Measurements from ENCODE around the gene NLRC4.

DNA sequence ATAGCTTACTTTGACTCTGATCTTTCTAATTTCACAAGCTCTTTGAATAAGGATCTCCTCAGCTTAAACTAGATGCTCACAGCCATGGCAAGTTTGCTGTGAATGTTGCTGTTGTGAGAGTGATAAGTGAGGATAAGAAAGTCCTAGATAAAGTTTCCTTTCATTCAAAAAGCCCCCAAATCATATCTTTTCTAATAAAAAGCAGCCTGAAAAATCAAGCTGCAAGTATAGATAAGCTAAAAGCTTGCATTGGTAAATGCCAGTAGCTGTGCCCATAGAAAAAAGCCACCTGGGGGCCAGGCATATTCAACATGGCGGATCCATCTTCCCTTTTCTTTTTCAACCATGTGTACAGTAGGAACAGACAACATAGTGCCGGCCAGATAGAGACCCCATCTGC, 4.3 kb downstream of the NLRC4 start:
- TF ChIP-seq CTCF (IDR thresholded peaks at IDR 0.05) (no peak), POLR2A (IDR thresholded peaks at IDR 0.05) (no peak), EP300 (IDR thresholded peaks at IDR 0.05) (no peak)
